HEK293 (cell line): ENCODE measurements around the gene ODR4.

Source experiments
- CTCF ChIP-seq: fragments of 450-650 bp; formaldehyde crosslinking; IDR thresholded peaks from 2 replicates; pipeline ENCODE4 v1.5.1; 2016; ENCODE audit warnings: missing biosample characterization, missing genetic modification characterization
- KLF9 ChIP-seq: fragments of 450-650 bp; formaldehyde crosslinking; IDR thresholded peaks from 2 replicates; pipeline ENCODE4 v1.5.1; 2016; ENCODE audit warnings: missing biosample characterization, missing genetic modification characterization, low read depth
- YY1 ChIP-seq: fragments of 450-650 bp; formaldehyde crosslinking; IDR thresholded peaks from 2 replicates; pipeline ENCODE4 v1.5.1; 2018; ENCODE audit warnings: missing biosample characterization, missing genetic modification characterization
- ZBTB8A ChIP-seq: fragments of 450-650 bp; formaldehyde crosslinking; IDR thresholded peaks from 2 replicates; pipeline ENCODE4 v1.5.1; 2016; ENCODE audit warnings: missing biosample characterization, missing genetic modification characterization
- ZNF274 ChIP-seq, 2 experiments: fragments of 200-500 bp in 1 of 2; fragments of 450-650 bp in 1 of 2; sonication (Bioruptor generic) in 1 of 2; formaldehyde crosslinking in 1 of 2; IDR thresholded peaks; 2 replicates each; pipeline versions ENCODE4 v1.5.1 to v1.6.1; 2014 to 2016; ENCODE audit warnings: borderline replicate concordance in 1 of 2, inconsistent platforms in 1 of 2, low read length in 1 of 2, missing biosample characterization in 1 of 2, missing genetic modification characterization in 1 of 2
- ZNF501 ChIP-seq: fragments of 450-650 bp; formaldehyde crosslinking; IDR thresholded peaks from 2 replicates; pipeline ENCODE4 v1.5.1; 2016; ENCODE audit warnings: missing biosample characterization, missing genetic modification characterization
- ZNF610 ChIP-seq: fragments of 450-650 bp; formaldehyde crosslinking; IDR thresholded peaks from 2 replicates; pipeline ENCODE4 v1.5.1; 2016; ENCODE audit warnings: missing biosample characterization, missing genetic modification characterization, borderline replicate concordance
- ZNF701 ChIP-seq: fragments of 450-650 bp; formaldehyde crosslinking; IDR thresholded peaks from 2 replicates; pipeline ENCODE4 v1.5.1; 2016; ENCODE audit warnings: missing biosample characterization, missing genetic modification characterization
- ZNF791 ChIP-seq: fragments of 450-650 bp; formaldehyde crosslinking; IDR thresholded peaks from 2 replicates; pipeline ENCODE4 v1.5.1; 2016; ENCODE audit warnings: missing biosample characterization, missing genetic modification characterization
- TF ChIP-seq, protein P1 (sequence below): fragments of 450-650 bp; formaldehyde crosslinking; conservative IDR thresholded peaks from 2 replicates; pipeline ENCODE4 v1.5.1; 2016; ENCODE audit warnings: low read depth, missing biosample characterization, missing genetic modification characterization
- TF ChIP-seq, protein P2 (sequence below): fragments of 450-650 bp; formaldehyde crosslinking; IDR thresholded peaks from 2 replicates; pipeline ENCODE4 v1.5.1; 2016; ENCODE audit warnings: missing biosample characterization, missing genetic modification characterization, low read depth
- TF ChIP-seq, protein P3 (sequence below): fragments of 450-650 bp; formaldehyde crosslinking; IDR thresholded peaks from 2 replicates; pipeline ENCODE4 v1.5.1; 2016; ENCODE audit warnings: missing biosample characterization, missing genetic modification characterization, low read depth

DNA sequence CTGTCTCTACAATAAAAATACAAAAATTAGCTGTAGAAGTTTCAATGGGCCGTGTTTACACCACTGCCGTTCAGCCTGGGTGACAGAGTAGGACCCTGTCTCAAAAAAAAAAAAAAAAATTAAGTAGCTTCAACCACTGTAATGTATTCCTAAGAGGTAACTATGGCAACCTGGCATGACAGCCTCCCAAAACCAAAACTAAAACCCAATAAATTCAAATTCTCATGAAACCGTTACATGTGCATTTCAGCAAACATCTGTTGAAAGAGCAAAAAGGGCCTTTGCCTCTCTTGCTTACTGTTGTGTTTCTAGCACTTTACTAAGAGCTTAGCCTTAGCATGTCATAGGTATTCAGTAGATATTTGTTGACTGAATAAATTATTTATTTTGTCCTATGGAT is 33.5 kb downstream of the ODR4 start:
- TF ChIP-seq CTCF (tag by site-specific recombination) (no peak), YY1 (no peak), ZNF610 (tag by site-specific recombination) (no peak), KLF9 (tag by site-specific recombination) (no peak), ZNF701 (no peak), ZNF274 (IDR thresholded peaks at IDR 0.05; ENCODE audit: low read length) (no peak), ZNF274 (tag by site-specific recombination; IDR thresholded peaks at IDR 0.05; ENCODE audit: borderline replicate concordance) (no peak), ZBTB8A (tag by site-specific recombination) (no peak), ZNF501 (tag by site-specific recombination) (no peak), ZNF791 (no peak)
- TF ChIP-seq, protein P1, sequence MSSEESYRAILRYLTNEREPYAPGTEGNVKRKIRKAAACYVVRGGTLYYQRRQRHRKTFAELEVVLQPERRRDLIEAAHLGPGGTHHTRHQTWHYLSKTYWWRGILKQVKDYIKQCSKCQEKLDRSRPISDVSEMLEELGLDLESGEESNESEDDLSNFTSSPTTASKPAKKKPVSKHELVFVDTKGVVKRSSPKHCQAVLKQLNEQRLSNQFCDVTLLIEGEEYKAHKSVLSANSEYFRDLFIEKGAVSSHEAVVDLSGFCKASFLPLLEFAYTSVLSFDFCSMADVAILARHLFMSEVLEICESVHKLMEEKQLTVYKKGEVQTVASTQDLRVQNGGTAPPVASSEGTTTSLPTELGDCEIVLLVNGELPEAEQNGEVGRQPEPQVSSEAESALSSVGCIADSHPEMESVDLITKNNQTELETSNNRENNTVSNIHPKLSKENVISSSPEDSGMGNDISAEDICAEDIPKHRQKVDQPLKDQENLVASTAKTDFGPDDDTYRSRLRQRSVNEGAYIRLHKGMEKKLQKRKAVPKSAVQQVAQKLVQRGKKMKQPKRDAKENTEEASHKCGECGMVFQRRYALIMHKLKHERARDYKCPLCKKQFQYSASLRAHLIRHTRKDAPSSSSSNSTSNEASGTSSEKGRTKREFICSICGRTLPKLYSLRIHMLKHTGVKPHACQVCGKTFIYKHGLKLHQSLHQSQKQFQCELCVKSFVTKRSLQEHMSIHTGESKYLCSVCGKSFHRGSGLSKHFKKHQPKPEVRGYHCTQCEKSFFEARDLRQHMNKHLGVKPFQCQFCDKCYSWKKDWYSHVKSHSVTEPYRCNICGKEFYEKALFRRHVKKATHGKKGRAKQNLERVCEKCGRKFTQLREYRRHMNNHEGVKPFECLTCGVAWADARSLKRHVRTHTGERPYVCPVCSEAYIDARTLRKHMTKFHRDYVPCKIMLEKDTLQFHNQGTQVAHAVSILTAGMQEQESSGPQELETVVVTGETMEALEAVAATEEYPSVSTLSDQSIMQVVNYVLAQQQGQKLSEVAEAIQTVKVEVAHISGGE (tag by site-specific recombination), result no peak
- TF ChIP-seq, protein P2, sequence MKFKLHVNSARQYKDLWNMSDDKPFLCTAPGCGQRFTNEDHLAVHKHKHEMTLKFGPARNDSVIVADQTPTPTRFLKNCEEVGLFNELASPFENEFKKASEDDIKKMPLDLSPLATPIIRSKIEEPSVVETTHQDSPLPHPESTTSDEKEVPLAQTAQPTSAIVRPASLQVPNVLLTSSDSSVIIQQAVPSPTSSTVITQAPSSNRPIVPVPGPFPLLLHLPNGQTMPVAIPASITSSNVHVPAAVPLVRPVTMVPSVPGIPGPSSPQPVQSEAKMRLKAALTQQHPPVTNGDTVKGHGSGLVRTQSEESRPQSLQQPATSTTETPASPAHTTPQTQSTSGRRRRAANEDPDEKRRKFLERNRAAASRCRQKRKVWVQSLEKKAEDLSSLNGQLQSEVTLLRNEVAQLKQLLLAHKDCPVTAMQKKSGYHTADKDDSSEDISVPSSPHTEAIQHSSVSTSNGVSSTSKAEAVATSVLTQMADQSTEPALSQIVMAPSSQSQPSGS (tag by site-specific recombination), result no peak
- TF ChIP-seq, protein P3, sequence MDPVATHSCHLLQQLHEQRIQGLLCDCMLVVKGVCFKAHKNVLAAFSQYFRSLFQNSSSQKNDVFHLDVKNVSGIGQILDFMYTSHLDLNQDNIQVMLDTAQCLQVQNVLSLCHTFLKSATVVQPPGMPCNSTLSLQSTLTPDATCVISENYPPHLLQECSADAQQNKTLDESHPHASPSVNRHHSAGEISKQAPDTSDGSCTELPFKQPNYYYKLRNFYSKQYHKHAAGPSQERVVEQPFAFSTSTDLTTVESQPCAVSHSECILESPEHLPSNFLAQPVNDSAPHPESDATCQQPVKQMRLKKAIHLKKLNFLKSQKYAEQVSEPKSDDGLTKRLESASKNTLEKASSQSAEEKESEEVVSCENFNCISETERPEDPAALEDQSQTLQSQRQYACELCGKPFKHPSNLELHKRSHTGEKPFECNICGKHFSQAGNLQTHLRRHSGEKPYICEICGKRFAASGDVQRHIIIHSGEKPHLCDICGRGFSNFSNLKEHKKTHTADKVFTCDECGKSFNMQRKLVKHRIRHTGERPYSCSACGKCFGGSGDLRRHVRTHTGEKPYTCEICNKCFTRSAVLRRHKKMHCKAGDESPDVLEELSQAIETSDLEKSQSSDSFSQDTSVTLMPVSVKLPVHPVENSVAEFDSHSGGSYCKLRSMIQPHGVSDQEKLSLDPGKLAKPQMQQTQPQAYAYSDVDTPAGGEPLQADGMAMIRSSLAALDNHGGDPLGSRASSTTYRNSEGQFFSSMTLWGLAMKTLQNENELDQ, result no peak
